OCI-LY7 (cell line): ENCODE results near the gene EPHX1. TPM values are rescaled to one million over a fixed set of nuclear protein-coding genes. Genes with fewer than 3 reads are reported as not detected.

Experiments used
- BruUV-seq: library from RNA; stranded (reverse); fragments of 400-500 nt; replicated peaks from 2 replicates; lab custom pipeline; 2021; lab: Mats Ljungman, UMichigan
- CTCF ChIA-PET: fragments of 300-600 bp; sonication (Branson Sonifier 250); formaldehyde crosslinking; loops from one replicate; lab custom pipeline; 2022; ENCODE audit warnings: antibody characterized with exemption; ENCODE audit not compliant: unreplicated experiment; lab: Charles Lee
- POLR2A ChIA-PET: fragments of 300-600 bp; sonication (Branson Sonifier 250); formaldehyde crosslinking; loops from one replicate; lab custom pipeline; 2022; ENCODE audit warnings: antibody characterized with exemption; lab: Charles Lee
- DNase-seq: peaks from one replicate; pipeline ENCODE4 v3.0.0-alpha.2; 2015; ENCODE audit warnings: low spot score
- H2AFZ ChIP-seq: fragments of 200-600 bp; sonication (generic), shearing (Covaris generic); 2 replicates; pipeline ENCODE4 v1.6.1; 2014; ENCODE audit warnings: mild to moderate bottlenecking, antibody characterized with exemption, low read length, moderate library complexity
- H3K27ac ChIP-seq: fragments of 200-600 bp; sonication (generic); 2 replicates; pipeline ENCODE4 v1.5.1; 2014; ENCODE audit warnings: mixed run types, low read depth, mild to moderate bottlenecking, moderate library complexity, low read length, inconsistent platforms; ENCODE audit not compliant: poor library complexity, severe bottlenecking
- H3K36me3 ChIP-seq: fragments of 200-600 bp; sonication (generic); 2 replicates; pipeline ENCODE4 v1.6.1; 2014; ENCODE audit warnings: mild to moderate bottlenecking, antibody characterized with exemption, low read length, moderate library complexity, mixed read lengths; ENCODE audit not compliant: insufficient read depth
- H3K4me1 ChIP-seq: fragments of 200-600 bp; sonication (generic); 2 replicates; pipeline ENCODE4 v1.5.1; 2014; ENCODE audit warnings: mild to moderate bottlenecking, low read length; ENCODE audit not compliant: insufficient read depth, poor library complexity, severe bottlenecking
- H3K4me2 ChIP-seq: fragments of 200-600 bp; sonication (generic); 2 replicates; pipeline ENCODE4 v1.6.1; 2014; ENCODE audit warnings: mild to moderate bottlenecking, low read length
- H3K4me3 ChIP-seq: fragments of 200-600 bp; sonication (generic); 2 replicates; pipeline ENCODE4 v1.5.1; 2014; ENCODE audit warnings: mild to moderate bottlenecking, low read depth, low read length; ENCODE audit not compliant: poor library complexity, severe bottlenecking
- H3K79me2 ChIP-seq: fragments of 200-600 bp; sonication (generic); 2 replicates; pipeline ENCODE4 v1.6.1; 2016; ENCODE audit warnings: low read depth, mild to moderate bottlenecking, low read length, moderate library complexity, mixed read lengths; ENCODE audit not compliant: insufficient read depth
- H3K9me2 ChIP-seq: fragments of 200-600 bp; sonication (generic); 2 replicates; pipeline ENCODE4 v1.6.1; 2016; ENCODE audit warnings: mild to moderate bottlenecking, low read length, mixed read lengths; ENCODE audit not compliant: insufficient read depth
- H3K9me3 ChIP-seq: fragments of 200-600 bp; sonication (generic); 2 replicates; pipeline ENCODE4 v1.6.1; 2014; ENCODE audit warnings: mild to moderate bottlenecking, mixed run types, low read length, mixed read lengths
- H4K20me1 ChIP-seq: fragments of 200-600 bp; sonication (generic); 2 replicates; pipeline ENCODE4 v1.6.1; 2014; ENCODE audit warnings: mild to moderate bottlenecking, antibody characterized with exemption, low read length, moderate library complexity, mixed read lengths; ENCODE audit not compliant: insufficient read depth
- EZH2phosphoT487 ChIP-seq: fragments of 200-600 bp; sonication (generic); IDR thresholded peaks from 2 replicates; pipeline ENCODE4 v1.6.1; 2018; ENCODE audit warnings: low read depth, borderline replicate concordance, mild to moderate bottlenecking, mixed run types, antibody characterized with exemption, low read length, moderate library complexity, mixed read lengths
- intact Hi-C: fragments of 100-400 bp; cut with micrococcal nuclease; formaldehyde crosslinking; loops from one replicate; pipeline ENCODE4 v1.10.0; 2022; ENCODE audit not compliant: unreplicated experiment
- total RNA-seq, 2 experiments: library from RNA; depleted of rRNA in 1 of 2; stranded (reverse); fragments of >200 nt in 1 of 2; shearing (Covaris generic) in 1 of 2; gene quantifications; 2 replicates each; pipeline ENCODE4 v1.2.3, GENCODE V29; 2014 to 2022
- TF ChIP-seq, protein P1 (sequence below): fragments of 200-600 bp; sonication (generic); conservative IDR thresholded peaks from 2 replicates; pipeline ENCODE4 v1.5.1; 2014; ENCODE audit warnings: mild to moderate bottlenecking, antibody characterized with exemption, low read length, moderate library complexity, mixed read lengths

The EPHX1 gene
- total RNA-seq, 2 experiments from 2014 or later = 0.44 to 1.3 TPM

DNA sequence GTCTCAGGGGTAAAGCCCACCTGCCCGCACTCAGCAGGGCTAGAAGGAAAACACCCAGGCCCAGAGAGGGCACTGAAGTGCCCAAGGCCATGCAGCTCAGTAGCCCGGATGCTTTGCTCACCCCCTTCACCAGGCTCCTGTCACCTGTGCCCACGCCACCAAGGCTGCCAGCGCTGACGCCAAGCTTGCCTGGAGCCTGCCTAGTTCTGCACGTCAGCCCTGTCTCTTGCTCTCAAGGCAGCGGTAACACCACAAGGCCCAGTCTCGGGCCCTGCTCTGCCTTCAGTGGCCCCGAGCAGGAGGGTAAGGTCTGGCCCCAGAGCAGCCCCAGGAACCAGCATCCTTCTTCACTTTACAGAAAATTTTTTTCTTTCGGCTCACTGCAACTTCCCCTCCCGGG lies 64.5 kb downstream of the EPHX1 start:
- Histone ChIP-seq H3K36me3 (peaks cover 40% of the 10 kb centered on the region), H3K9me2 (no peaks in the 10 kb centered on the region), H4K20me1 (no peaks in the 10 kb centered on the region), H3K9me3 (no peaks in the 10 kb centered on the region), H3K4me2 (no peak overlapping the region), H3K4me3 (no peak overlapping the region), H3K79me2 (no peaks in the 10 kb centered on the region), H2AFZ (no peak overlapping the region), H3K27ac (no peak overlapping the region), H3K4me1 (peaks cover 13% of the 10 kb centered on the region)
- no TSS peak for BruUV-seq
- intact Hi-C loops = no loop called here
- no peak for TF ChIP-seq EZH2phosphoT487
- TF ChIP-seq, protein P1, sequence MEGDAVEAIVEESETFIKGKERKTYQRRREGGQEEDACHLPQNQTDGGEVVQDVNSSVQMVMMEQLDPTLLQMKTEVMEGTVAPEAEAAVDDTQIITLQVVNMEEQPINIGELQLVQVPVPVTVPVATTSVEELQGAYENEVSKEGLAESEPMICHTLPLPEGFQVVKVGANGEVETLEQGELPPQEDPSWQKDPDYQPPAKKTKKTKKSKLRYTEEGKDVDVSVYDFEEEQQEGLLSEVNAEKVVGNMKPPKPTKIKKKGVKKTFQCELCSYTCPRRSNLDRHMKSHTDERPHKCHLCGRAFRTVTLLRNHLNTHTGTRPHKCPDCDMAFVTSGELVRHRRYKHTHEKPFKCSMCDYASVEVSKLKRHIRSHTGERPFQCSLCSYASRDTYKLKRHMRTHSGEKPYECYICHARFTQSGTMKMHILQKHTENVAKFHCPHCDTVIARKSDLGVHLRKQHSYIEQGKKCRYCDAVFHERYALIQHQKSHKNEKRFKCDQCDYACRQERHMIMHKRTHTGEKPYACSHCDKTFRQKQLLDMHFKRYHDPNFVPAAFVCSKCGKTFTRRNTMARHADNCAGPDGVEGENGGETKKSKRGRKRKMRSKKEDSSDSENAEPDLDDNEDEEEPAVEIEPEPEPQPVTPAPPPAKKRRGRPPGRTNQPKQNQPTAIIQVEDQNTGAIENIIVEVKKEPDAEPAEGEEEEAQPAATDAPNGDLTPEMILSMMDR = no peak
- POLR2A ChIA-PET = no interaction called here
- CTCF ChIA-PET = no interaction called here
- no peak for DNase-seq

DNA sequence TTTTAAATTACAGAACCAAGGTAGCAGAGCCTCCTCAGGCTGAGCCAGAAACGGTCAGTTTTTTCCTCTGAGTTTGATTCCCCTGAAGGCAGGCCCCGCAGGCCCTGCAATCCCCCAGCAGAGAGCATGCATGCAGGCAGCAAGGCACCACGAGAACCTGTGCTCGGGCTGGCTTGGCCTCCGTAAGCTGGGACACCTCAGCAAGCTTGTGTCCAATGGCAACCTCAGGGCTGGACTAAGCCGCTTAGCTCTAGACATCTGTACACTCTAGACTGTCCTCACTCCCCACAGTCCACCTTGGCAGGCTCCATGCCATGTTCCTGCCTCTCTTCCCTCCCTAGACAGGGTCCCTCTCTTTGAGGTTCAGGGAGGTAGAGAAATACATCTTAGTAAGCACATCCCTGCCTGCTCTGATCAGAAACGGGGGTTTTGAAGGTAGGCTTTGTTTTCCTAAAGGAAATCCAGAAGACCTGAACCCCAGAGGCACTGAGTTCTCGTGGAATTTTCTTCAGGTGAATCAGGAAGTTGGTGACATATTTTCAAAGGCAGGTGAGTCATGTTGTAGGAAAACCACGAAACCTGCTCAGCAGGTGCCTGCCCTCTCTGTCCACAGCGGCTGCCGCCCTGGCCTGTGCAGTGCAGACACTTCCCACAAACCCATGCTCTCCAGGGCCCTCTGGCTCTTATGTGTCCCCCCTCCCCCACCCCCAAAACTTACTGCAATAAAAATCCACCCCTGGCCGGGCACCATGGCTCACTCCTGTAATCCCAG lies 65.3 kb downstream of the EPHX1 start:
- Histone ChIP-seq H3K9me3 (no peaks in the 10 kb centered on the region), H2AFZ (no peak overlapping the region), H4K20me1 (no peaks in the 10 kb centered on the region), H3K4me2 (no peak overlapping the region), H3K4me1 (peaks cover 21% of the 10 kb centered on the region), H3K36me3 (peaks cover 40% of the 10 kb centered on the region), H3K9me2 (no peaks in the 10 kb centered on the region), H3K27ac (no peak overlapping the region), H3K4me3 (no peak overlapping the region), H3K79me2 (no peaks in the 10 kb centered on the region)
- no TSS peak for BruUV-seq
- ChIA-PET POLR2A (interaction anchor here (0.7 kb wide), 1 partner anchor 16 kb away, joined by 3 read pairs; no protein-coding TSS in a partner anchor), CTCF (no interaction called here)
- no peak for DNase-seq
- intact Hi-C loops = no loop called here
- TF ChIP-seq EZH2phosphoT487 = no peak
- TF ChIP-seq, protein P1 = no peak

GRCh38 chr1:225876900-225877510 lies 67.1 kb downstream of the EPHX1 start:
- TF ChIP-seq EZH2phosphoT487 = no peak
- TF ChIP-seq, protein P1 = no peak
- CTCF ChIA-PET = no interaction called here
- H3K4me1 ChIP-seq = peaks cover 37% of the 10 kb centered on the region

More at GRCh38 chr1:225876900-225877510, 67.1 kb downstream of the EPHX1 start:
- POLR2A ChIA-PET = interaction anchor here (0.7 kb wide), 1 partner anchor 67 kb away, joined by 3 read pairs; no protein-coding TSS in a partner anchor
- no peaks in the 10 kb centered on the region for H3K9me2 ChIP-seq
- no peaks in the 10 kb centered on the region for H3K79me2 ChIP-seq
- DNase-seq = no peak
- intact Hi-C loops = no loop called here
- no peaks in the 10 kb centered on the region for H4K20me1 ChIP-seq
- no peak overlapping the region for H3K27ac ChIP-seq
- no peaks in the 10 kb centered on the region for H3K9me3 ChIP-seq
- peaks cover 24% of the 10 kb centered on the region for H3K36me3 ChIP-seq
- no peak overlapping the region for H3K4me2 ChIP-seq
- no TSS peak for BruUV-seq
- no peak overlapping the region for H2AFZ ChIP-seq
- no peak overlapping the region for H3K4me3 ChIP-seq
